T-helper 1 cell treated with Interleukin-12 subunit alpha and Interleukin-12 subunit beta and Interleukin-4 antibody, amounts not matched to agents 30 μg/mL and 1 μg/mL, for 36 hours (primary cell): Measurements from ENCODE around the gene GRK1.
A peak's percentile ranks its signal among the peaks of the same experiment; 100 is the strongest.
"Not testable (repeated sequence)": the region's sequence is repeated elsewhere in the genome, so short reads cannot be mapped to it uniquely, and the experiment has no call there.

Experiments used
- H3K27ac Mint-ChIP-seq: one replicate; pipeline ENCODE4 v1.8.0; 2021; ENCODE audit warnings: mild to moderate bottlenecking, mixed read lengths
- H3K27me3 Mint-ChIP-seq: one replicate; pipeline ENCODE4 v1.8.0; 2021; ENCODE audit warnings: low read depth, mixed read lengths
- H3K36me3 Mint-ChIP-seq: one replicate; pipeline ENCODE4 v1.8.0; 2021; ENCODE audit warnings: low read depth, mixed read lengths
- H3K4me1 Mint-ChIP-seq: one replicate; pipeline ENCODE4 v1.8.0; 2021; ENCODE audit warnings: low read depth, mixed read lengths
- H3K4me3 Mint-ChIP-seq: one replicate; pipeline ENCODE4 v1.8.0; 2021; ENCODE audit warnings: mild to moderate bottlenecking, moderate library complexity, mixed read lengths
- H3K9me3 Mint-ChIP-seq: one replicate; pipeline ENCODE4 v1.8.0; 2021; ENCODE audit warnings: mixed read lengths

Gene GRK1

GRCh38 chr13:113722921-113723320 lies 55.9 kb downstream of the GRK1 start:
- no peak overlapping the region for H3K27ac Mint-ChIP-seq

GRCh38 chr13:113723410-113724015 lies 56.5 kb downstream of the GRK1 start:
- Mint-ChIP-seq H3K9me3 (no peaks in the 10 kb centered on the region), H3K4me1 (peaks cover 2% of the 10 kb centered on the region), H3K36me3 (no peaks in the 10 kb centered on the region), H3K4me3 (peak overlapping the region; percentile 56), H3K27ac (no peak overlapping the region), H3K27me3 (no peaks in the 10 kb centered on the region)

More at GRCh38 chr13:113722921-113723320, 55.9 kb downstream of the GRK1 start:
- H3K4me3 Mint-ChIP-seq, result peak overlapping the region; percentile 56
- no peaks in the 10 kb centered on the region for H3K27me3 Mint-ChIP-seq
- peaks cover 2% of the 10 kb centered on the region for H3K4me1 Mint-ChIP-seq
- no peaks in the 10 kb centered on the region for H3K36me3 Mint-ChIP-seq
- no peaks in the 10 kb centered on the region for H3K9me3 Mint-ChIP-seq

GRCh38 chr13:113724016-113724758 lies 57.2 kb downstream of the GRK1 start:
- no peaks in the 10 kb centered on the region for H3K27me3 Mint-ChIP-seq
- H3K4me3 Mint-ChIP-seq, result peak overlapping the region; percentile 79
- peaks cover 2% of the 10 kb centered on the region for H3K4me1 Mint-ChIP-seq
- no peaks in the 10 kb centered on the region for H3K36me3 Mint-ChIP-seq
- no peaks in the 10 kb centered on the region for H3K9me3 Mint-ChIP-seq
- H3K27ac Mint-ChIP-seq, result peak overlapping the region; percentile 52

GRCh38 chr13:113724780-113725315 lies 57.8 kb downstream of the GRK1 start:
- peak overlapping the region; percentile 79 for H3K4me3 Mint-ChIP-seq
- no peaks in the 10 kb centered on the region for H3K36me3 Mint-ChIP-seq
- H3K9me3 Mint-ChIP-seq, result no peaks in the 10 kb centered on the region
- H3K27ac Mint-ChIP-seq, result peak overlapping the region; percentile 78
- peaks cover 2% of the 10 kb centered on the region for H3K4me1 Mint-ChIP-seq
- no peaks in the 10 kb centered on the region for H3K27me3 Mint-ChIP-seq

GRCh38 chr13:113725329-113726105 lies 58.5 kb downstream of the GRK1 start:
- H3K27me3 Mint-ChIP-seq, H3K36me3 Mint-ChIP-seq, H3K9me3 Mint-ChIP-seq, H3K4me1 Mint-ChIP-seq: not testable (repeated sequence)
- Mint-ChIP-seq H3K27ac (peak overlapping the region; percentile 78), H3K4me3 (peak overlapping the region; percentile 79)

- not testable (repeated sequence) for H3K27me3 Mint-ChIP-seq, H3K9me3 Mint-ChIP-seq, H3K36me3 Mint-ChIP-seq, H3K4me1 Mint-ChIP-seq
- Mint-ChIP-seq H3K27ac (peak overlapping the region; percentile 31), H3K4me3 (peak overlapping the region; percentile 10)
Observed at GRCh38 chr13:113726106-113726821, 59.2 kb downstream of the GRK1 start.

- H3K27me3 Mint-ChIP-seq, result no peaks in the 10 kb centered on the region
Observed at GRCh38 chr13:113726961-113727411, 60.0 kb downstream of the GRK1 start.

GRCh38 chr13:113728571-113729054 lies 61.6 kb downstream of the GRK1 start:
- H3K36me3 Mint-ChIP-seq, result no peaks in the 10 kb centered on the region
- H3K9me3 Mint-ChIP-seq, result no peaks in the 10 kb centered on the region
- no peak overlapping the region for H3K27ac Mint-ChIP-seq
- no peak overlapping the region for H3K4me3 Mint-ChIP-seq
- H3K27me3 Mint-ChIP-seq, result no peaks in the 10 kb centered on the region
- H3K4me1 Mint-ChIP-seq, result peaks cover 2% of the 10 kb centered on the region

More at GRCh38 chr13:113726961-113727411, 60.0 kb downstream of the GRK1 start:
- H3K4me3 Mint-ChIP-seq, result no peak overlapping the region
- H3K9me3 Mint-ChIP-seq, result no peaks in the 10 kb centered on the region
- H3K4me1 Mint-ChIP-seq, result peaks cover 2% of the 10 kb centered on the region
- no peaks in the 10 kb centered on the region for H3K36me3 Mint-ChIP-seq
- H3K27ac Mint-ChIP-seq, result no peak overlapping the region

GRCh38 chr13:113729187-113730019 lies 62.4 kb downstream of the GRK1 start:
- peaks cover 2% of the 10 kb centered on the region for H3K4me1 Mint-ChIP-seq
- no peaks in the 10 kb centered on the region for H3K36me3 Mint-ChIP-seq
- H3K4me3 Mint-ChIP-seq, result no peak overlapping the region
- H3K9me3 Mint-ChIP-seq, result no peaks in the 10 kb centered on the region
- H3K27ac Mint-ChIP-seq, result no peak overlapping the region
- no peaks in the 10 kb centered on the region for H3K27me3 Mint-ChIP-seq

- H3K4me1 Mint-ChIP-seq, result no peaks in the 10 kb centered on the region
- H3K9me3 Mint-ChIP-seq, result no peaks in the 10 kb centered on the region
- H3K27me3 Mint-ChIP-seq, result no peaks in the 10 kb centered on the region
- no peaks in the 10 kb centered on the region for H3K36me3 Mint-ChIP-seq
- H3K27ac Mint-ChIP-seq, result no peak overlapping the region
- H3K4me3 Mint-ChIP-seq, result no peak overlapping the region
Observed at GRCh38 chr13:113730258-113730691, 63.3 kb downstream of the GRK1 start.

- no peaks in the 10 kb centered on the region for H3K27me3 Mint-ChIP-seq
- H3K4me3 Mint-ChIP-seq, result no peak overlapping the region
- H3K27ac Mint-ChIP-seq, result no peak overlapping the region
- no peaks in the 10 kb centered on the region for H3K36me3 Mint-ChIP-seq
- no peaks in the 10 kb centered on the region for H3K9me3 Mint-ChIP-seq
- H3K4me1 Mint-ChIP-seq, result no peaks in the 10 kb centered on the region
Observed at GRCh38 chr13:113730831-113731191, 63.8 kb downstream of the GRK1 start.

GRCh38 chr13:113731192-113732175 lies 64.5 kb downstream of the GRK1 start:
- H3K27ac Mint-ChIP-seq, result no peak overlapping the region
- no peak overlapping the region for H3K4me3 Mint-ChIP-seq
- H3K36me3 Mint-ChIP-seq, result no peaks in the 10 kb centered on the region
- no peaks in the 10 kb centered on the region for H3K4me1 Mint-ChIP-seq
- no peaks in the 10 kb centered on the region for H3K27me3 Mint-ChIP-seq
- H3K9me3 Mint-ChIP-seq, result no peaks in the 10 kb centered on the region
